ENCODE data around the gene CRYGC. TPM values are rescaled to one million over a fixed set of nuclear protein-coding genes. Genes with fewer than 3 reads are reported as not detected.
"Not testable (repeated sequence)": the region's sequence is repeated elsewhere in the genome, so short reads cannot be mapped to it uniquely, and the experiment has no call there.

Gene CRYGC
- total RNA-seq, 2 experiments from 2014 or later = not detected

GRCh38 chr2:208101716-208102631 lies 27.7 kb downstream of the CRYGC start:
- no peak overlapping the region for H3K27ac Mint-ChIP-seq
- DNase-seq = no peak
- H3K4me3 Mint-ChIP-seq = no peak overlapping the region
- intact Hi-C loops (cut with micrococcal nuclease) = loop anchor here (1.0 to 2.0 kb wide), 2 partner anchors 73 to 153 kb away; partner anchors contain the start of gene IDH1
- peaks cover 2% of the 10 kb centered on the region for H3K27me3 Mint-ChIP-seq (ENCODE audit: low read depth)
- H3K9me3 Mint-ChIP-seq = no peaks in the 10 kb centered on the region
- no peaks in the 10 kb centered on the region for H3K36me3 Mint-ChIP-seq (ENCODE audit: low read depth)
- H3K4me1 Mint-ChIP-seq (ENCODE audit: low read depth) = peaks cover 8% of the 10 kb centered on the region
- CTCF ChIA-PET = interaction anchor here (0.6 to 2.0 kb wide), 6 partner anchors 8 to 291 kb away, joined by 3 to 9 read pairs (median 5); partner anchors contain the start of gene IDH1

GRCh38 chr2:208099682-208100470 lies 29.8 kb downstream of the CRYGC start:
- no peak for DNase-seq
- no peaks in the 10 kb centered on the region for H3K9me3 Mint-ChIP-seq
- H3K4me1 Mint-ChIP-seq (ENCODE audit: low read depth) = peaks cover 8% of the 10 kb centered on the region
- CTCF ChIA-PET = no interaction called here
- no peaks in the 10 kb centered on the region for H3K36me3 Mint-ChIP-seq (ENCODE audit: low read depth)
- peaks cover 2% of the 10 kb centered on the region for H3K27me3 Mint-ChIP-seq (ENCODE audit: low read depth)
- H3K4me3 Mint-ChIP-seq = no peak overlapping the region
- H3K27ac Mint-ChIP-seq = no peak overlapping the region
- intact Hi-C loops (cut with micrococcal nuclease) = no loop called here

DNA sequence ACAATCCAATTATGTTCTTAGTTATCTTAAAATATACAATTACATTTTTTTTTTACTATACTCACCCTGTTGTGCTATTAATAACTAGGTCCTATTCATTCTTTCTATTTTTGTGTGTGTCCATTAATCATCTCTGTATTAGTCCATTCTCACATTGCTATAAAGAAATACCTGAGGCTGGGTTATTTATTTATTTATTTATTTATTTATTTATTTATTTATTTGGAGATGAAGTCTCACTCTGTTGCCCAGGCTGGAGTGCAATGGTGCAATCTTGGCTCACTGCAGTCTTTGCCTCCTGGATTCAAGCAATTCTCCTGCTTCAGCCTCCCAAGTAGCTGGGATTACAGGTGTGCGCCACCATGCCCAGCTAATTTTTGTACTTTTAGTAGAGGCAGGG lies 30.9 kb downstream of the CRYGC start:
- H3K27ac Mint-ChIP-seq; H3K4me1 Mint-ChIP-seq (ENCODE audit: low read depth); DNase-seq; intact Hi-C loops (cut with micrococcal nuclease); H3K4me3 Mint-ChIP-seq; H3K27me3 Mint-ChIP-seq (ENCODE audit: low read depth); H3K9me3 Mint-ChIP-seq; CTCF ChIA-PET; H3K36me3 Mint-ChIP-seq (ENCODE audit: low read depth): not testable (repeated sequence)

GRCh38 chr2:208098267-208098666 lies 31.4 kb downstream of the CRYGC start:
- Mint-ChIP-seq H3K36me3 (ENCODE audit: low read depth) (no peaks in the 10 kb centered on the region), H3K27me3 (ENCODE audit: low read depth) (peaks cover 2% of the 10 kb centered on the region), H3K4me1 (ENCODE audit: low read depth) (peaks cover 8% of the 10 kb centered on the region), H3K4me3 (no peak overlapping the region), H3K9me3 (no peaks in the 10 kb centered on the region), H3K27ac (no peak overlapping the region)
- DNase-seq = no peak
- CTCF ChIA-PET = no interaction called here
- intact Hi-C loops (cut with micrococcal nuclease) = no loop called here

DNA sequence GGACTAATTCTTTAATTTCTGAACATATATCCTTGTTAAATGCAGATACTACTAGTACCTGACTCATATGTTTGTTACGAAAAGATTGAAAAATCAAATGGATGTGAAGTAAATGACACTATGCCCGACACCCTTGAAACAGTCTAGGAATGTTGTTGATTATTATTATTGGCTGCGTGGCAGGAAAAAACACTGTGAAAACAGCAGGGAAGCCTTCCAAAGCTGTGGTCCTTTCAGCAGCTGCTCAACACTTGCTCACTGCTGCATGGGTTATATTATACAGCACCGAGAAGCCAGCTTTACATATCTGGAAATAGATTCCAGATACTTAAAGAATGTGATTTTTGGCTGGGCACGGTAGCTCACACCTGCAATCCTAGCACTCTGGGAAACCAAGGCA lies 31.8 kb downstream of the CRYGC start:
- no peaks in the 10 kb centered on the region for H3K36me3 Mint-ChIP-seq (ENCODE audit: low read depth)
- H3K9me3 Mint-ChIP-seq = no peaks in the 10 kb centered on the region
- CTCF ChIA-PET = no interaction called here
- intact Hi-C loops (cut with micrococcal nuclease) = no loop called here
- H3K4me1 Mint-ChIP-seq (ENCODE audit: low read depth) = peaks cover 8% of the 10 kb centered on the region
- H3K4me3 Mint-ChIP-seq = no peak overlapping the region
- DNase-seq = no peak
- peaks cover 2% of the 10 kb centered on the region for H3K27me3 Mint-ChIP-seq (ENCODE audit: low read depth)
- H3K27ac Mint-ChIP-seq = no peak overlapping the region

DNA sequence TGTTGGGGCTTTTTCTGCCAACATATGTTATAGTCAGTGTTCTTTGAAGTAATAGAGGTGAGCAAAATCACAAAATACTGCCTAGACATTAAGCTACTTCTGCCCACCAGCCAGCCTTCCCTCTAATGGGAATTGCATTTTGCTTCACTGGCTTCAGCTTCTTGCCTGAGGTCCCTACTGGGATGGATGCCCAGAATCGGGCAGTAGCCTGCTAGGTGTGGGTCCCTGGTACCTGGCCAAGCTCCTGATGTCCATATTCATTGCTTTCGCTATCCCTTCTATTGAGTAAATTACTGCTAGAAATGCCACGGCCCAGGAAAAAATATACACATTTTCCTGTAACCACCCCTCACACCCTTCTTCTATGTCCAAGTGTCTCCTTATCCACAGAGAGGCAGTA lies 32.3 kb downstream of the CRYGC start:
- Mint-ChIP-seq H3K4me3 (no peak overlapping the region), H3K27ac (no peak overlapping the region), H3K36me3 (ENCODE audit: low read depth) (no peaks in the 10 kb centered on the region), H3K27me3 (ENCODE audit: low read depth) (peaks cover 2% of the 10 kb centered on the region), H3K9me3 (no peaks in the 10 kb centered on the region), H3K4me1 (ENCODE audit: low read depth) (peaks cover 8% of the 10 kb centered on the region)
- CTCF ChIA-PET = no interaction called here
- no peak for DNase-seq
- intact Hi-C loops (cut with micrococcal nuclease) = no loop called here

GRCh38 chr2:208096080-208096479 lies 33.5 kb downstream of the CRYGC start:
- Mint-ChIP-seq H3K36me3 (ENCODE audit: low read depth) (no peaks in the 10 kb centered on the region), H3K27me3 (ENCODE audit: low read depth) (peaks cover 2% of the 10 kb centered on the region), H3K27ac (no peak overlapping the region), H3K4me1 (ENCODE audit: low read depth) (peaks cover 3% of the 10 kb centered on the region), H3K4me3 (no peak overlapping the region), H3K9me3 (no peaks in the 10 kb centered on the region)
- no peak for DNase-seq
- intact Hi-C loops (cut with micrococcal nuclease) = no loop called here
- CTCF ChIA-PET = no interaction called here

DNA sequence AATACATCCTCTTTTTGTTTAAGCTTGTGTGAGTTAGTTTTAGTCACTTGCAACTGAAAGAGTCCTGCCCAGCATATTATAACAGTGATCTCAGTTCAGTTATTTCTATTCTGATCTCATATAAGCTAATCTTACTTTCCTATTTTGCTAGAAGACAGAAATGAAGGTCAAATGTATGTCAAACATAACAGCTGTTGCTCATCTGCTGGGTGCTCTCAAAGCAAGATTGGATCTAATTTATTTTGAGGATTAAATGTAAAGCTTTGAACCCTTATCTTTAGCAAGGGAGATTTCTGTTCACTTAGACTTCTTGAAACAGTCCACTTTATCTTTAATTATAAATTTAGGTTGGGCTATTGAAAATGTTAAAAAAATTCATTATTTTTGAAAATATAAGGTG lies 36.5 kb downstream of the CRYGC start:
- H3K4me1 Mint-ChIP-seq (ENCODE audit: low read depth) = no peaks in the 10 kb centered on the region
- no peak overlapping the region for H3K27ac Mint-ChIP-seq
- DNase-seq = no peak
- H3K27me3 Mint-ChIP-seq (ENCODE audit: low read depth) = peaks cover under 1% of the 10 kb centered on the region
- peaks cover 8% of the 10 kb centered on the region for H3K9me3 Mint-ChIP-seq
- no peaks in the 10 kb centered on the region for H3K36me3 Mint-ChIP-seq (ENCODE audit: low read depth)
- CTCF ChIA-PET = interaction anchor here (0.7 kb wide), 2 partner anchors 15 to 83 kb away, joined by 3 to 4 read pairs; no protein-coding TSS in a partner anchor
- no peak overlapping the region for H3K4me3 Mint-ChIP-seq
- intact Hi-C loops (cut with micrococcal nuclease) = no loop called here

GRCh38 chr2:208092093-208092832 lies 37.4 kb downstream of the CRYGC start:
- peaks cover 8% of the 10 kb centered on the region for H3K9me3 Mint-ChIP-seq
- no peaks in the 10 kb centered on the region for H3K36me3 Mint-ChIP-seq (ENCODE audit: low read depth)
- H3K4me3 Mint-ChIP-seq = no peak overlapping the region
- no peaks in the 10 kb centered on the region for H3K27me3 Mint-ChIP-seq (ENCODE audit: low read depth)
- CTCF ChIA-PET = interaction anchor here (0.6 to 0.7 kb wide), 3 partner anchors 14 to 83 kb away, joined by 3 to 4 read pairs (median 3); no protein-coding TSS in a partner anchor
- no peaks in the 10 kb centered on the region for H3K4me1 Mint-ChIP-seq (ENCODE audit: low read depth)
- intact Hi-C loops (cut with micrococcal nuclease) = no loop called here
- DNase-seq = no peak
- H3K27ac Mint-ChIP-seq = no peak overlapping the region

GRCh38 chr2:208090420-208090819 lies 39.2 kb downstream of the CRYGC start:
- H3K9me3 Mint-ChIP-seq = peaks cover 8% of the 10 kb centered on the region
- no peaks in the 10 kb centered on the region for H3K36me3 Mint-ChIP-seq (ENCODE audit: low read depth)
- DNase-seq = no peak
- intact Hi-C loops (cut with micrococcal nuclease) = no loop called here
- H3K27me3 Mint-ChIP-seq (ENCODE audit: low read depth) = no peaks in the 10 kb centered on the region
- no peaks in the 10 kb centered on the region for H3K4me1 Mint-ChIP-seq (ENCODE audit: low read depth)
- H3K4me3 Mint-ChIP-seq = no peak overlapping the region
- CTCF ChIA-PET = interaction anchor here (1.7 kb wide), 1 partner anchor 50 kb away, joined by 4 read pairs; no protein-coding TSS in a partner anchor
- no peak overlapping the region for H3K27ac Mint-ChIP-seq

GRCh38 chr2:208086029-208086428 lies 43.6 kb downstream of the CRYGC start:
- Mint-ChIP-seq H3K4me1 (ENCODE audit: low read depth) (no peaks in the 10 kb centered on the region), H3K9me3 (peaks cover 8% of the 10 kb centered on the region), H3K27me3 (ENCODE audit: low read depth) (peaks cover 3% of the 10 kb centered on the region), H3K36me3 (ENCODE audit: low read depth) (no peaks in the 10 kb centered on the region), H3K4me3 (no peak overlapping the region), H3K27ac (no peak overlapping the region)
- no peak for DNase-seq
- CTCF ChIA-PET = interaction anchor here (0.6 to 1.3 kb wide), 2 partner anchors 90 to 166 kb away, joined by 3 read pairs; no protein-coding TSS in a partner anchor
- intact Hi-C loops (cut with micrococcal nuclease) = no loop called here

- DNase-seq = no peak
- Mint-ChIP-seq H3K4me1 (ENCODE audit: low read depth) (no peaks in the 10 kb centered on the region), H3K4me3 (no peak overlapping the region), H3K27me3 (ENCODE audit: low read depth) (peaks cover 13% of the 10 kb centered on the region), H3K9me3 (no peaks in the 10 kb centered on the region), H3K36me3 (ENCODE audit: low read depth) (no peaks in the 10 kb centered on the region), H3K27ac (no peak overlapping the region)
- CTCF ChIA-PET = interaction anchor here (0.7 kb wide), 1 partner anchor 495 kb away, joined by 3 read pairs; no protein-coding TSS in a partner anchor
- intact Hi-C loops (cut with micrococcal nuclease) = no loop called here
These were observed 45.8 kb downstream of the CRYGC start for GRCh38 chr2:208083807-208084206.

Data from activated naive CD4-positive, alpha-beta T cell treated with anti-CD3 and anti-CD28 coated beads for 36 hours (primary cell).